Renal pelvis (tissue), 4 donors: Measurements from ENCODE around the gene STARD10. TPM values are rescaled to one million over a fixed set of nuclear protein-coding genes. Genes with fewer than 3 reads are reported as not detected.

Experiments
- DNase-seq: peaks from one replicate; pipeline ENCODE4 v3.0.0-alpha.2; 2013
- polyA plus RNA-seq, 3 donors: library from polyadenylated mRNA; unstranded; fragments of 120-200 nt; gene quantifications; one replicate each; pipeline ENCODE4 v1.2.1, GENCODE V29; 2013; ENCODE audit not compliant: insufficient read length in 3 of 3

Gene STARD10
- polyA plus RNA-seq, 3 donors, result 69.0 to 78.2 (median 77.4) TPM

- DNase-seq, result no peak
Measured at GRCh38 chr11:72782081-72782920, 11.5 kb downstream of the STARD10 start.

- DNase-seq, result no peak
Measured at GRCh38 chr11:72781313-72782080, 12.3 kb downstream of the STARD10 start.

GRCh38 chr11:72781063-72781312, 12.9 kb downstream of the STARD10 start:
- DNase-seq, result no peak

- no peak for DNase-seq
Measured at GRCh38 chr11:72780296-72781062, 13.4 kb downstream of the STARD10 start.

- no peak for DNase-seq
Measured at GRCh38 chr11:72779495-72780128, 14.2 kb downstream of the STARD10 start.

- peak; percentile 61 for DNase-seq
Measured at GRCh38 chr11:72778535-72779494, 15.0 kb downstream of the STARD10 start.

GRCh38 chr11:72777755-72778278, 16.0 kb downstream of the STARD10 start:
- no peak for DNase-seq

GRCh38 chr11:72776844-72777754, 16.7 kb downstream of the STARD10 start:
- DNase-seq, result no peak

GRCh38 chr11:72776117-72776843, 17.6 kb downstream of the STARD10 start:
- no peak for DNase-seq

- no peak for DNase-seq
Measured at GRCh38 chr11:72775288-72776110, 18.3 kb downstream of the STARD10 start.

- no peak for DNase-seq
Measured at GRCh38 chr11:72774499-72774898, 19.3 kb downstream of the STARD10 start.

GRCh38 chr11:72773696-72774095, 20.2 kb downstream of the STARD10 start:
- DNase-seq, result no peak

- DNase-seq, result no peak
Measured at GRCh38 chr11:72773291-72773690, 20.6 kb downstream of the STARD10 start.

GRCh38 chr11:72772059-72772458, 21.8 kb downstream of the STARD10 start:
- no peak for DNase-seq

- no peak for DNase-seq
Measured at GRCh38 chr11:72771507-72771906, 22.3 kb downstream of the STARD10 start.

GRCh38 chr11:72770799-72771198, 23.0 kb downstream of the STARD10 start:
- DNase-seq, result no peak

GRCh38 chr11:72769680-72770079, 24.2 kb downstream of the STARD10 start:
- no peak for DNase-seq

GRCh38 chr11:72768581-72768980, 25.3 kb downstream of the STARD10 start:
- DNase-seq, result no peak
